ENCODE measurements around the gene C12orf42. TPM values are rescaled to one million over a fixed set of nuclear protein-coding genes. Genes with fewer than 3 reads are reported as not detected.

Gene C12orf42
- total RNA-seq, 1 donor from 2014 or later: 0.29 TPM

GRCh38 chr12:103317220-103317619, 178.5 kb downstream of the C12orf42 start:
- no peaks in the 10 kb centered on the region for H3K36me3 Mint-ChIP-seq (ENCODE audit: insufficient read depth)
- no peaks in the 10 kb centered on the region for H3K4me1 Mint-ChIP-seq (ENCODE audit: low read depth)
- H3K27me3 Mint-ChIP-seq: peaks cover 49% of the 10 kb centered on the region
- no peak for DNase-seq (ENCODE audit: low spot score, unreplicated experiment)
- H3K27ac Mint-ChIP-seq: no peak overlapping the region
- peaks cover 4% of the 10 kb centered on the region for H3K9me3 Mint-ChIP-seq (ENCODE audit: low read depth)
- no peak overlapping the region for H3K4me3 Mint-ChIP-seq (ENCODE audit: low read depth)
- no peak for TF ChIP-seq CTCF (IDR thresholded peaks at IDR 0.05; ENCODE audit: unreplicated experiment)

GRCh38 chr12:103314786-103315185, 181.0 kb downstream of the C12orf42 start:
- no peak overlapping the region for H3K4me3 Mint-ChIP-seq (ENCODE audit: low read depth)
- no peak overlapping the region for H3K27ac Mint-ChIP-seq
- no peak for DNase-seq (ENCODE audit: low spot score, unreplicated experiment)
- peaks cover 4% of the 10 kb centered on the region for H3K9me3 Mint-ChIP-seq (ENCODE audit: low read depth)
- peaks cover 56% of the 10 kb centered on the region for H3K27me3 Mint-ChIP-seq
- H3K36me3 Mint-ChIP-seq (ENCODE audit: insufficient read depth): no peaks in the 10 kb centered on the region
- H3K4me1 Mint-ChIP-seq (ENCODE audit: low read depth): no peaks in the 10 kb centered on the region
- TF ChIP-seq CTCF (IDR thresholded peaks at IDR 0.05; ENCODE audit: unreplicated experiment): no peak

GRCh38 chr12:103313894-103314293, 181.9 kb downstream of the C12orf42 start:
- peaks cover 54% of the 10 kb centered on the region for H3K27me3 Mint-ChIP-seq
- H3K27ac Mint-ChIP-seq: no peak overlapping the region
- no peak overlapping the region for H3K4me3 Mint-ChIP-seq (ENCODE audit: low read depth)
- H3K4me1 Mint-ChIP-seq (ENCODE audit: low read depth): no peaks in the 10 kb centered on the region
- TF ChIP-seq CTCF (IDR thresholded peaks at IDR 0.05; ENCODE audit: unreplicated experiment): no peak
- H3K9me3 Mint-ChIP-seq (ENCODE audit: low read depth): peaks cover 4% of the 10 kb centered on the region
- no peak for DNase-seq (ENCODE audit: low spot score, unreplicated experiment)
- no peaks in the 10 kb centered on the region for H3K36me3 Mint-ChIP-seq (ENCODE audit: insufficient read depth)

GRCh38 chr12:103312742-103313354, 182.9 kb downstream of the C12orf42 start:
- H3K27ac Mint-ChIP-seq: no peak overlapping the region
- no peak for TF ChIP-seq CTCF (IDR thresholded peaks at IDR 0.05; ENCODE audit: unreplicated experiment)
- H3K36me3 Mint-ChIP-seq (ENCODE audit: insufficient read depth): no peaks in the 10 kb centered on the region
- H3K27me3 Mint-ChIP-seq: peaks cover 54% of the 10 kb centered on the region
- no peak overlapping the region for H3K4me3 Mint-ChIP-seq (ENCODE audit: low read depth)
- peaks cover 4% of the 10 kb centered on the region for H3K9me3 Mint-ChIP-seq (ENCODE audit: low read depth)
- no peak for DNase-seq (ENCODE audit: low spot score, unreplicated experiment)
- no peaks in the 10 kb centered on the region for H3K4me1 Mint-ChIP-seq (ENCODE audit: low read depth)

- H3K36me3 Mint-ChIP-seq (ENCODE audit: insufficient read depth): no peaks in the 10 kb centered on the region
- H3K9me3 Mint-ChIP-seq (ENCODE audit: low read depth): no peaks in the 10 kb centered on the region
- peaks cover 6% of the 10 kb centered on the region for H3K4me1 Mint-ChIP-seq (ENCODE audit: low read depth)
- H3K27ac Mint-ChIP-seq: no peak overlapping the region
- H3K4me3 Mint-ChIP-seq (ENCODE audit: low read depth): no peak overlapping the region
- TF ChIP-seq CTCF (IDR thresholded peaks at IDR 0.05; ENCODE audit: unreplicated experiment): no peak
- DNase-seq (ENCODE audit: low spot score, unreplicated experiment): no peak
- peaks cover 62% of the 10 kb centered on the region for H3K27me3 Mint-ChIP-seq
These were observed 185.1 kb downstream of the C12orf42 start for GRCh38 chr12:103310546-103311270.
